Neutrophil (primary cell): Measurements from ENCODE around the gene RIPK3.
"Not testable (repeated sequence)": the region's sequence is repeated elsewhere in the genome, so short reads cannot be mapped to it uniquely, and the experiment has no call there.

Experiments
- H3K27ac ChIP-seq: fragments of 200-600 bp; sonication (generic); 2 replicates; pipeline ENCODE4 v1.5.1; 2016; ENCODE audit warnings: mild to moderate bottlenecking, moderate library complexity
- H3K27me3 ChIP-seq: fragments of 200-600 bp; sonication (generic); 2 replicates; pipeline ENCODE4 v1.6.0; 2016; ENCODE audit warnings: mild to moderate bottlenecking
- H3K36me3 ChIP-seq: fragments of 200-600 bp; sonication (generic); 2 replicates; pipeline ENCODE4 v1.5.1; 2017
- H3K4me1 ChIP-seq, 2 experiments: fragments of 200-600 bp in 1 of 2; sonication (generic) in 1 of 2; 1 replicate in 1 of 2; 2 replicates in 1 of 2; pipeline versions ENCODE4 v1.5.1 to v1.6.1; 2013 to 2016; ENCODE audit warnings: low read depth in 1 of 2, low read length in 1 of 2, mild to moderate bottlenecking in 1 of 2, moderate library complexity in 1 of 2; ENCODE audit not compliant: control insufficient read depth in 1 of 2, insufficient read depth in 1 of 2
- H3K4me3 ChIP-seq, 2 experiments: fragments of 200-600 bp in 1 of 2; sonication (generic) in 1 of 2; 1 replicate in 1 of 2; 2 replicates in 1 of 2; pipeline ENCODE4 v1.5.1; 2013 to 2016; ENCODE audit warnings: low read depth in 1 of 2, low read length in 1 of 2, mild to moderate bottlenecking in 1 of 2, moderate library complexity in 1 of 2
- H3K9me3 ChIP-seq: fragments of 200-600 bp; sonication (generic); 2 replicates; pipeline ENCODE4 v1.5.1; 2016
- TF ChIP-seq, protein P1 (sequence below): fragments of 200-600 bp; sonication (generic); IDR thresholded peaks from 2 replicates; pipeline ENCODE4 v1.5.1; 2016; ENCODE audit warnings: antibody characterized with exemption

RIPK3 gene

DNA sequence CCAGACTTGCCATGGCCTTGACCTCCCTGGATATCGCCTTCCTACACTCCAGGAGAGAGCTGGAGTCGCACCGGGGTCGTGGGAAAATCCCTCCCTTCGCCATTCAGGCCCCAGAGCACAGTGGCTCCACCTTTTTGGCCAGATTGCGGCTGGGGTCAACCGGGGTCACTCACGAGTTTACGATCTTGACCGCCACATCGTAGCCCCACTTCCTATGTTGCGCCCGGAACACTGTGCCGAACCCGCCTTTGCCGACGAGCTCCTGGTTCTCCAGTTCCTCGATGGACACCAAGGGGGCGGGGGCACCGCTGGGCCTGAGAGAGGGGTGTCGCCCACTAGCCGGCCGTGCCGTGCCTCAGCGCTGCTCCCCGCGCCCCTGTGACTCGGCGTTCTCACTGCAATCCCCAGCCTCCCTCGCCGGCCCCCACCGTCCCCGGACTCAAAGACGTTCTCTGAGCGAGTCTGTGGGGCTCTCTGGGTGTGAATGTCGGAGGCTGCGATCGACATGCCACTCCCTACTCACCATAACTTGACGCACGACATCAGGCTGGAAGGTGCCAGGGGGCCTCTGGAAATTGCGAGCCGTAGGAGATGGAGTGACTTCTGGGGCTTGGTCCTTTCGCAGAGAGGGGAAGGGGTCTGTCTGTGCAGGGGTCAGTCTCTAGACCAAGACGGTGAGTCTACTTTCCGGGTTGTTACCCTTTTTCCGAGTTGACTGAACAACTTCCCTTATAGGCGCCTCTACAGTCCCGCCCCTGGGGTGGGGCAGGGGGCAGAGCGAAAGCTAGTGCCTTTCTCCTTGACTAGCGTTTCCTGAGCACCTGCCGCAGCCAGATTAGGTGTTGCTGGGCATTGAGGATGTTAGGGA, at the start of gene RIPK3:
TSS of gene RIPK3 (minus strand) at position 708 of the 868 bp plus-strand sequence. CDS start at position 543, 165 bp downstream.
- peaks cover 33% of the 10 kb centered on the region for H3K36me3 ChIP-seq
- no peaks in the 10 kb centered on the region for H3K9me3 ChIP-seq
- TF ChIP-seq, protein P1, sequence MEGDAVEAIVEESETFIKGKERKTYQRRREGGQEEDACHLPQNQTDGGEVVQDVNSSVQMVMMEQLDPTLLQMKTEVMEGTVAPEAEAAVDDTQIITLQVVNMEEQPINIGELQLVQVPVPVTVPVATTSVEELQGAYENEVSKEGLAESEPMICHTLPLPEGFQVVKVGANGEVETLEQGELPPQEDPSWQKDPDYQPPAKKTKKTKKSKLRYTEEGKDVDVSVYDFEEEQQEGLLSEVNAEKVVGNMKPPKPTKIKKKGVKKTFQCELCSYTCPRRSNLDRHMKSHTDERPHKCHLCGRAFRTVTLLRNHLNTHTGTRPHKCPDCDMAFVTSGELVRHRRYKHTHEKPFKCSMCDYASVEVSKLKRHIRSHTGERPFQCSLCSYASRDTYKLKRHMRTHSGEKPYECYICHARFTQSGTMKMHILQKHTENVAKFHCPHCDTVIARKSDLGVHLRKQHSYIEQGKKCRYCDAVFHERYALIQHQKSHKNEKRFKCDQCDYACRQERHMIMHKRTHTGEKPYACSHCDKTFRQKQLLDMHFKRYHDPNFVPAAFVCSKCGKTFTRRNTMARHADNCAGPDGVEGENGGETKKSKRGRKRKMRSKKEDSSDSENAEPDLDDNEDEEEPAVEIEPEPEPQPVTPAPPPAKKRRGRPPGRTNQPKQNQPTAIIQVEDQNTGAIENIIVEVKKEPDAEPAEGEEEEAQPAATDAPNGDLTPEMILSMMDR: no peak
- peaks cover 9% of the 10 kb centered on the region for H3K27me3 ChIP-seq
- peaks cover 50 to 55% of the 10 kb centered on the region in 2 experiments for H3K4me1 ChIP-seq
- H3K4me3 ChIP-seq: peak within 1 kb of the TSS; percentile 72 to 88
- H3K27ac ChIP-seq: peak within 1 kb of the TSS; percentile 85

DNA sequence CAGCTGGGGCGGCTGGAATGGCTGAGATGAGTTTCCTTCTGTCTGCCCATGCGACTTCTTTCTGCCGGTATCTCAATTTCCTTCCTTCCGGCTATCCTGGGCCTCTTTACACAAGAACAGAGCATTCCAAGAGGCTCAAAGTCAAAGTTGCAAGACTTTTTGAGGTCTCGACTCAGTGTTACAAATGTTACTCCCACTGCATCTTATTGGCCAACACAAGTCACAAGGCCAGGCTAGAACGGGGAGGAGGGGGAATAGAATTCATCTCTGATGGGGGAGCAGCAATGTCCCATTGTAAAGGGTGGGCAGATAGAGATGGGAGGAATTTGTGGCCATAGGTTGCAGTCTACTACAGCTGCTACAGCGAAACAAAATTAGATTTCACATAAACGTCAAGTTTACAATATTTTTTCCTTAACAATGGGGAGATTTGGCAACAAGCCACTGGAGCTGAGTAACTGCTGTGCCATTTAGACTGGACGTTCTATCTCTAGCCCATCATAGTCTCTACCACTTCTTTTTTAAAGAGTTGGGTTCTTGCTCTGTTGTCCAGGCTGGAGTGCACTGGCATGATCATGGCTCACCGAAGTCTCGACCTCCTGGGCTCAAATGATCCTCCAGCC, 49.5 kb upstream of the RIPK3 start:
- H3K4me3 ChIP-seq: no peak overlapping the region
- H3K27ac ChIP-seq: no peak overlapping the region
- H3K27me3 ChIP-seq: no peaks in the 10 kb centered on the region
- H3K4me1 ChIP-seq: peaks cover 15 to 28% of the 10 kb centered on the region in 2 experiments
- TF ChIP-seq, protein P1: no peak
- no peaks in the 10 kb centered on the region for H3K9me3 ChIP-seq
- no peaks in the 10 kb centered on the region for H3K36me3 ChIP-seq

DNA sequence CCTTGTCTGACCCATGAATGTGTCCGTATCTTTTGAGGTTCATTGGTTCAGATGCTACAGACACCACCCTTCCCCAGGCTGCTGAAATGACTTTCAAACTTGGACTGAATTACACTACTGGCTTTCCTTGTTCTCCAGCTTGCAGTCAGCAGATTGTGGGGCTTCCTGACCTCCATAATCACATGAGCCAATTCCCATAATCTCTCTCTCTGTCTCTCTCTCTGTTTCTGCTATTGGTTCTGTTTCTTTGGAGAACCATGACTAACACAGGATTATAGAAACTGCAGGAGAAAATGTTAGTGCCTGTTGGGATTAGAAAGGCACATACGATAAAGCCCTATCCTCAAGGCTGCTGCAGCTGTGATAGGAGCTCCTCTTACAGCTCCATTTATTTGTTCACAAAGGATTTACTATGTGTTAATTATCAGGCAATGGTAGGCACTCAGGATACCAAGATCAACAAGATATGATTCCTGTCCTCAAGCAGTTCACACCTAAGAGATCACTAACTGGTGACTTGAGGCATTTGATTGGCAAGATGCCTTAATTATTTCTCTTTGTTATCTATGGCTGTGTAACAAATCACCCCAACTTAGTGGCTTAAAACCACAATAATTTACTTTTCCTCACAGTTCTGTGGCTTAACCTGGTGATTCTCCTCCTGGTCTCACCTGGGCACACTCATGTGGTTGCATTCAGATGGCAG, 48.8 kb upstream of the RIPK3 start:
- Histone ChIP-seq H3K36me3 (no peaks in the 10 kb centered on the region), H3K4me1 (peaks cover 15 to 28% of the 10 kb centered on the region in 2 experiments), H3K4me3 (no peak overlapping the region), H3K27me3 (no peaks in the 10 kb centered on the region), H3K27ac (no peak overlapping the region), H3K9me3 (no peaks in the 10 kb centered on the region)
- TF ChIP-seq, protein P1: no peak

GRCh38 chr14:24387579-24387978, 47.8 kb upstream of the RIPK3 start:
- peaks cover 15 to 28% of the 10 kb centered on the region in 2 experiments for H3K4me1 ChIP-seq
- not testable (repeated sequence) for H3K9me3 ChIP-seq, H3K27ac ChIP-seq, H3K36me3 ChIP-seq, H3K4me3 ChIP-seq, H3K27me3 ChIP-seq

- Histone ChIP-seq H3K9me3 (no peaks in the 10 kb centered on the region), H3K4me3 (no peak overlapping the region), H3K4me1 (peaks cover 15 to 28% of the 10 kb centered on the region in 2 experiments), H3K27ac (no peak overlapping the region), H3K36me3 (no peaks in the 10 kb centered on the region), H3K27me3 (no peaks in the 10 kb centered on the region)
- TF ChIP-seq, protein P1: no peak
Observed at GRCh38 chr14:24387009-24387345, 47.2 kb upstream of the RIPK3 start.
